HG03066 (cell line): Measurements from ENCODE around the gene THBS1.

Experiments used
- ATAC-seq: cut with Tn5 transposase; IDR thresholded peaks from one replicate; pipeline ENCODE4 v1.9.1; 2021; ENCODE audit warnings: low read depth; ENCODE audit not compliant: unreplicated experiment

Gene THBS1

DNA sequence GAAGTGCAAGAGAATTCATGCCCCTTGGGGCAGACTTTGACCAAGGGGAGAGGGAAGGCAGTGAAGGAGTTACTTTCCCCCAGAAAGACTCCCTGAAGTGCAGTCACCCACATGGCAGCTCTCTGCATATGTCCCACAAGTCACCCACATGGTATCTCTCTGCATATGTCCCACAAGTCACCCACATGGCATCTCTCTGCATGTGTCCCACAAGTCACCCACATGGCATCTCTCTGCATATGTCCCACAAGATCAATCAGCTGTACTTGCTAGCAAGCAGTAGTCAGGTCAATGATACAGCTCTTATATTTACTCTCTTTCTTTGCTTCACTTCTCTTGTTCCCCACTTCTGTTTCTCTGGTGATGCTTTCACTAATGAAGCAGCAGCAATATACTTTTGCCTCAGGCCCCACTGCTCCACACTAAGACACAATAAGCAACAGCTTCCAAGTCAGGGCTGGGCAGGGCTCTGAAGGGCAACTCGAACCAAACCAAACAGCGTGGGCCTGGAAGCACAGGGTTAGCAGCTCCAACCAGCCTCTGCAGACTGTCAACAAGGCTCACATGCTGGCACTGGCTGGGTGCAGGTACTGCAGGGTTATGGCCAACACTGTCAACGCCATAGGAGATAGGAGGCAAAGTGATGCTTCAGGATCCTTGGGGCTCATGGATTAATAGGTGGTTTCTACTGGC is 46.7 kb downstream of the THBS1 start:
- ATAC-seq: no peak

DNA sequence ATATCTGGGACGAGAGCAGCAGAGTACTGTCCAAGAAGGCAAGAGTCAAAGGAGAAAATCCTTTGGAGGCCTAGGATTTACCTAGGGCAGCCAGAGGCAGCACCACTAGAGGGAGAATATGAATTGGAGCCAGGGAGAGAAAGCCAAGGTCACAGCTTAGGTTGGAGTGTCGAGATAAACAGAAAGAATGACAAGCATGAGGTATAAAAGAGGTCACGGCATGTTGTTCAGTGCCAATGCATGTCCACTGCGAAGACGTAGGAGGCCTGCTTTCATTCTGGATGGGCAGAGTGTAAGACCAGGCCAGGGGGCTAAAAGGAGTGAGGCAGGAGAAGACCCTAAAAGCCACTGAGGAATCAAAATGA is 47.2 kb downstream of the THBS1 start:
- no peak for ATAC-seq

DNA sequence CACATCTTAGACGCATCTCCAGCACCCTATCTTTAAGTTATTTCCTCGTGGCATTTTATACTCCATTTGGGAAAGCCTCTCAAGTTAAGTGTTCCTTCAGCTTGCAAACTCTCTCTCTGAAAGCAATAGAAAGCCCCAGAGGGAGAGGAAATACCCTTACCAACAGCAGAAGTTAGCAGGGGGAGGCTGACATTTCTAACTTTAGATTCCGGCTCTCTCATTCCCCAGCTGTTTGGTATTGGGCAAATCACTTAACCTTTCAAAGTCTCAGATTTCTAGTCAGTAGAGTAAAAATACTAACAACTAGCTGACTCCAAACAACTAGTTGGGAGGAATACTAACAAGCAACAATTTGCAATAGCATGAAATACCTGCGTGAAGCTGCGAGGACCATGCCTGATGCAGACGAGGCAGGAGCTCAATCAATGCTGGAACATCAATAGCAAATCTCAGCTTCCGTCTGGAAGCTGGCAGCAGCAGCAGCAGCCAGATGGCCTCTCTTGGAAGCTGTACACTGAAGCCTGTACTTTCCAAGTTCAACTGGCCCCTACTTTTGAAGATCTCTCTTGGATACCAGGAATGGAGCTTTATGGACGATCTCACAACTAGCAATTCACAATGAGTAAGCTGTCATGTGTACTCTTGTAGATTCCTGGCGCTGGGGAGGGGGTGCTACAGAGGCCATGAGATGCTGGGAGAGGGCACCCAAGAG is 47.8 kb downstream of the THBS1 start:
- ATAC-seq: no peak

DNA sequence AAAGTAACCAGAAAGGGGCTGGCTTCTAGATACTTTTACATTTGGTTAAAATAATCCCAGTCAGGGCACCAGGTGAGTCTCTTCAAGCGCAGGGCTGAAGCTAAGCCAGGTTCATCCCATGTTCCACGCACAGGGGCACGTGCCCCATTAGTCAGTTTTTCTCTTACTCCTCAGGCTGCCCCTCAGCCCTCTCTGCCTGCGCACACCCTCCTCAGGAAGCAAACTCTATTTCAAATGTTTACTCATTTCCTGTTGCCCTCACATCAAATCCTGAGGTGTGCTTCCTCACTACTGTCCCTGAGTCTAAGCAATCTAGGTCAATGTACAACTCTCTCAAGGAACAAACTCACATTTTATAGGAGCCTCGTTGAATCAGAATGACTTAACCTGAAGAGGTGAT is 48.5 kb downstream of the THBS1 start:
- no peak for ATAC-seq

GRCh38 chr15:39629906-39630305 is 49.0 kb downstream of the THBS1 start:
- ATAC-seq: no peak

DNA sequence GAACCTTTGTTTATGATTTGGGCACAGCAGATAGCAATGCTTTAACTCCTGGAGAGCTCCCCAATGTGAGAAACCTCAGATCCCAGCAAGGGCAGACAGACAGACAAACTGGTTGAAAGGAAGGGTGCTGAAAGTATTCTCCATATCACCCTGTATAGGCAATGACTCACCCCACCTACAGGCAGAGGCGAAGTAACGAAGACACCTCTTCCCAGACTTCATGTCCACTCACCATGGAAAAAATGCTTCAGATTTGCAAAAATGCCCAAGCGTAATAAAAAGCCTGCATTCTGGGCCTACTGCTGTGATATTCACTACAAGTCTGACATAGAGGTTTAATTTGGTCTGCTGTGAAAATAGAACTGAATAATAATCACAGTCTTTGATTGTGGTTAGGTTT is 50.5 kb downstream of the THBS1 start:
- no peak for ATAC-seq

DNA sequence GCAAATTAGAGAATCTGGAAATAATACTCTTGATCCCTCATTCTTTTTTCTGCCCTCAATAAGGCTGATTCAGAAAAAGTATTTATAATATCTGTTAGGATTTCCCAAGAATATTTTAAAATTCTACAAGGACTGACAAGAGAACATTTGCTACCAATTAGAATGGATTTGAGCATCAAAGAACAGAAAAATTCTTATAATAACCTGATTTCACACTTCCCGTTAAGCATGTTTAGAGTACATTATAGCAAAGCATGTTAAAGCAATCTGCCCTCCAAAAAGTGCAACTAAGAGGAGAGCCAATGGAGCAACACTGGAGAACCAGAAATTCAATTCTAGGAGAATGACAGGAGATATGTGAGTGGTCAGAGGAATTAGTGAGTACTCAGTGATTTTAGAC is 57.2 kb downstream of the THBS1 start:
- ATAC-seq: no peak

GRCh38 chr15:39639037-39639436 is 58.2 kb downstream of the THBS1 start:
- ATAC-seq: no peak

GRCh38 chr15:39640665-39641064 is 59.8 kb downstream of the THBS1 start:
- no peak for ATAC-seq

DNA sequence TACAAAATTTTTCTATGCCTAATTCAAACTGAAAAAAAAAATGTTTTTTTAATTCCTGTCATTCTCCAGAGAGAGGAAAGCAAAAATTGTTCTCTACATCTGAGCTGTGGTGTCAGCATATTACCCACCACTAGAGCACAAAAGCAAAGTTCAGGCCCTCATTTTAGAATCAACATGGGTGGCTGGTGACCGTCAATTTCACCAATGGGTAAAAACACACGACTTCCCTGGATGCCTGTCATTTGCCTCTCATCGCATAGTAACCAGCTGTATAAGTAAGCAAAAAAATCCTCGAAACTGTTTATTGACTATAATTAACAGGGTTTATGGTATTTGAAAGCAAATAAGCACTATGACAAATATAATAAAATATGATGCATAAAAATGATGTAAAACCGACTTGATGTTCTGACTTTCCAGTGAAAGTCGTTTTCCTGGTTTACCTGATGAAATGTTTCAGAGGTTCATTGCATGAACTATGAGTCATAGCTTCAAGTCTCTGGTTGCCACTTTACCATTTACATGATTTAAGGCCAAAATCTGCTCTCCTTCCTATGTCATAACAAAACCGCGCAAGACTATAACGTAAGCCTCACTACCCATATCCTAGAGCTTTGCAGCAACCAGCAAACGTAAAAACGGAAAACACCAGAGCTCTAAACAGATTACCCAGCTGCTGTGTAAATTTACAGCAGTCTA is 60.5 kb downstream of the THBS1 start:
- no peak for ATAC-seq

GRCh38 chr15:39642011-39642640 is 61.2 kb downstream of the THBS1 start:
- ATAC-seq: no peak

DNA sequence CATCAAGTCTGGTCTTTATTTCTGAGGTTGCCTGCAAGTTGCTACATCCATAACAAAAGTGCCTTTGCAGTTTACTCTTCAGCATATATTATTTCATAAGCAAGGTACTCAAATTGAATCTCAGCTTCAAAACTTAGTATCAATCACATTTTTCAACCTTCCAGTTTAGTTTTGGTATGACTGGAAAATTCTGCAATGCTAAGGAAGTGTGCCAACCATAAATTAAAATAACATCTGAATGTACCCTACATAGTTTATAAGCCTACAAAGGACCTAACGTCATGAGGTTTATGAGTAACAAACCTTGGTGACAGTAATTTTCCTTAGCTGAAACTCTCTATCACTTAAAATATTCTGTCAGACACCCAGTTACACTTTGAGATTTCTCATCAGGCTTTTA is 62.8 kb downstream of the THBS1 start:
- ATAC-seq: no peak

DNA sequence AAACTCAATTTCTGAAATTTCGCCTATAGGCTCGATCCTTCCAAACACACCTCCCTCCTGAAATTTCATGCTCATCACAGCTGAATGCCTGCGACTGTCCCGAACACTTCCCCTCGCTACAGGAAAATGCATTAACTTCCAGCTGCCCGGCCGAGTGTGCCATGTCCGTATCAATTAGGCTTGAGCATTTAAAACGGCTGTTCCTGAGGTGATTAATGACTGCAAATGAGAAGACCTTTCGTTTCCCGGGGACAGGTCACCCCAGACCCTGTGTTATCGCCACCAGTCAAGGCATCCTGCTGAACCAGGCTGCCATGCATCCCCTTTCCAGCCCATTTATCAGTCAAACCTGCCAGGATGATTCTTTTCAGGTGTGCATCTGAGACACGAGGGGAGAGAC is 63.3 kb downstream of the THBS1 start:
- ATAC-seq: no peak

GRCh38 chr15:39645138-39645975 is 64.5 kb downstream of the THBS1 start:
- ATAC-seq: no peak

DNA sequence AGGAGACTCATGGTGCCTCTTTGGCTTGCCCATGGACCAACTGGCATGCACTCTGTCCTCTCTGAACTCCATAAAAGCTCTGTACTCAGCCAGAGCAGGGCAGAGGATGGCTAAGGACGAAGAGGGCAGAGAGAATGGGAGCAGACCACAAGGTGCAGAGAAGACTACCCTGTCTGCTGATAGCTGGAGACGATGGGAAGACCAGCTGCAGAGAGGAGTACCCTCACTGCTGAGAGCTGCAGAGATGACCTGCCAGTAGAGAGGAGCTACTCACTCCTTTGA is 65.0 kb downstream of the THBS1 start:
- no peak for ATAC-seq

- no peak for ATAC-seq
Measured at GRCh38 chr15:39646425-39646824, 65.5 kb downstream of the THBS1 start.
